HG03045 (cell line): ENCODE results near the gene HYAL1.

Experiments used
- ATAC-seq: cut with Tn5 transposase; IDR thresholded peaks from one replicate; pipeline ENCODE4 v1.9.1; 2021; ENCODE audit warnings: mild to moderate bottlenecking, moderate library complexity; ENCODE audit not compliant: unreplicated experiment

Gene HYAL1

DNA sequence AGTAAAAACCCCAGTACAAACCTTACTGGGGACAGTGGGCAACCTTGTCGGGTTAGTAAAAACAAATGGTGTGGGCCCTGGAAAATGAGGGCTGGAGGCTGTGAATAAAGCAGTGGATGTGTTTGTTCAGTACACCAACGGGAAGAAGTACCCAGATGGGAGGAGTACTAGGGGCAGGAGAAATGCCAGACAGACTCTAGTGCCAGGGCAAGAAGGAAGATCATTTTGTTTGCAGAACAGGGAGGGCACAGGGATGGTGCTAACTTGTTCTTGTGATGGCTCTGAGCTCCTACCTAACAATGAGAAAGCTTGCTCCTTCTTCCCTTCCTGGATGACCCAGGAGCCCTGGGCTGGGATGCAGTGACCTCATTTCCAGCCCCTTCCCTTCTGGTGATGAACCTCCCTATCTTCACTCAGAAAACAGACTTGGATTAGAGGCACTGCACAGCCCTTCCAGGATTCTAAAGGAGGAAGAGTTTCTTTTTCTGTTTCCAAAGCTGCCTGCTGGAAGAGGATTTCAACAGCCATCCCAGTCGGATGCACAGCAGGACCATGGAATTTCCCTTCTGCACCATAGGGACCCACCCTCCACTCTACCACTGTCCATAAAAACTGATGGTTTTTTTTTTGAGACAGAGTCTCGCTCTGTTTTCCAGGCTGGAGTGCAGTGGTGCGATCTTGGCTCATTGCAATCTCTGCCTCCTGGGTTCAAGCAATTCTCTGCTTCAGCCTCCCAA is 31.1 kb upstream of the HYAL1 start:
- ATAC-seq = no peak

DNA sequence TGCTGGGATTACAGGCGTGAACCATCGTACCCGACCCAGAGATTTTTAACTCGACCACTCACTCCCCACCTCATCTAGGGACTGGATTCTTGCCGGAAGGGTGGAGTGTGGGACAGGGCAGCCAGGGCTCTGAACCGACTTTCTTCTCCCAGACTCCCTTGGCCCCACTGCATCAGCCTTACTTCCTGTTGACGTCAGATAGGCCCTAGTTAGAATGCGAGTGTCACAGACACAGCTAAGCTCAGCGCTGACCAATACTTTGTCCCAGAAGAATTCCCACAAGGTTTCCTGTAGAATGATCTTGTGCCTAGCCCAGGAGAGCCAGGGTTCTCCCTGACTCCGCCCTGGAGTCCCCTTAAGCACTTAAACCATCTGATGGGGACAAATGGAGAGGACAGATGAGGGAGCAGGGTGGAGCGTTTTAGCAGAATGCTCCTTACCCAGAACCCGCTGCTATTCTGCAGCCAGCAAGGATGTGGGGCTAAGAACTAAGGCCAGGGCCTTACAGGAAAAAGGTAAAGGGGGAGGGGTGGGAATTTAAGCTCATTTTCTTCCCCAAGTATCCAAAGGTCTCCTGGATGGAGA is 30.5 kb upstream of the HYAL1 start:
- ATAC-seq = no peak

GRCh38 chr3:50331364-50331907 is 28.1 kb upstream of the HYAL1 start:
- ATAC-seq = no peak

DNA sequence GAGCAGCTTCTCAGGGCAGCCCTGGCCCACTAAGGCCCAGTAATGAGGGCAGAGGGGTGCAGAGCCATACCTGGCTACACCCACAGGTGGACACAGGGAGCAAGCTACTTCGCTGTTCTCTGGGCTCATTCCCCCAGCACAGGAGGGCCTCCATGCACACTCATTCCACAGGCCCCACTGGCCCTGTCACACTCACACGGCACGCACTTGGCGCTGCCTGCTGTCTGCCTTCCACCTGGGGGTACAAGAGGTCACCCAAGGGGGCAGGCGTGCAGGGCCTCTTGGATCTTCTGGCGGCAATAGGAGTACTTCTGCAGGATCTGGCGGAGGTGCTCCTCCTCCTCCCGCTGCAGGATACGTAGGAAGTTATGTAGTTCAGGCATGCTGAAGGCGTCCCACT is 27.0 kb upstream of the HYAL1 start:
- ATAC-seq = no peak

DNA sequence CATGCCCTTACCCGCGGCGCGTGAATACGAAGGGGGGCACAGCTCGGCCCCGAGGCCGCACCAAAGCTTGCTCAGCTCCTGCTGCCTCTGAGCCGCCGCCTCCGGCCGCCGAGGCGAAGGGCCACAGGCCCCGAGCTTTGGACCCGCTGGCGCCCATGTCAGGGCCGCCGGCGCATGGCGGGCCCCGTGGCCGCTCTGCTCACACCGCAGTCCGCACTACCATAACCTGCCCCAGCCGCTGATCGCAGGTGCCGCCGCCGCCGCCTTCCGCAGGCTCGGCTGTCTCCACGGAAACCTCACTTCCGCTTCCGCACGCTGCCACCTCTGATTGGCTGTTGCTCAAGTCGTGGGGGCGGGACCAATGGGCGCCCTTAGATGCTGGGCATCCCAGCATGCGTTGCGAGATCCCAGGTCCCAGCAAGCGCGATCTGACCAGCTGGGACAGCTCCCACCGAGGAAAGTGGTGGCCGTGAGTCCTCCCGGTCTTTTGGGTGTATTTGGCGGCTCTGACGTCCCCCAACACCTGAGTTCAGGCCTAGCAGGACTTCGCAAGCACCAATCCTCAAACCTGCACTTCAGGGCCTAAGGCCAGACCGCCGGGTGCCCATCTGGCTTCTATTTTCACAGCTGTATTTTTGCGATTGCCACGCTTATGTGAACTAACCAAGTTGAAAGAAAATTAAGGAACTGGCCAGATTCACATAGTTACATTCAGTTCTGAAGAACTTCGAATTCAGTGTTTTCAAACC is 24.7 kb upstream of the HYAL1 start, which contains the start of gene TUSC2:
TUSC2 (minus strand) TSS at position 281 of the 749 bp plus-strand sequence; CDS start at position 157, 124 bp downstream.
- peak; percentile 86 for ATAC-seq

GRCh38 chr3:50327129-50327528 is 23.8 kb upstream of the HYAL1 start:
- no peak for ATAC-seq

DNA sequence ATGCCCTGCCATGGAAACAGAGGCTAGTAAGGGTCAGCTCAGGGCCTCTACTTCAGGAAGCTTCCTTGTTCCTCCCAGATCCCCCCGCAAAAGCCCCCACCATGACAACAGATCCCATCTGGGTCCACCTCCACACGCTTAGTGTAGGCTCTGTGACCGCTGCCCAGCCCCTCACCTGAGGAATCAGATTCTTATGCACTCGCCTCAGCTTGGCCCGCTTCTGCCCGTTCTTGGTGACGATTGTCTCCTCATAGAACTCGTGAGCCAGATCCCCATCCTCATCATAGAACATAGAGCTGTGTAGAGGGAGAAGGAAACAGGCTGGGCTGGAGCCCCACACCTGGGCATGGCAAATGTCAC is 22.8 kb upstream of the HYAL1 start:
- no peak for ATAC-seq

GRCh38 chr3:50325497-50326181 is 22.3 kb upstream of the HYAL1 start:
- no peak for ATAC-seq

DNA sequence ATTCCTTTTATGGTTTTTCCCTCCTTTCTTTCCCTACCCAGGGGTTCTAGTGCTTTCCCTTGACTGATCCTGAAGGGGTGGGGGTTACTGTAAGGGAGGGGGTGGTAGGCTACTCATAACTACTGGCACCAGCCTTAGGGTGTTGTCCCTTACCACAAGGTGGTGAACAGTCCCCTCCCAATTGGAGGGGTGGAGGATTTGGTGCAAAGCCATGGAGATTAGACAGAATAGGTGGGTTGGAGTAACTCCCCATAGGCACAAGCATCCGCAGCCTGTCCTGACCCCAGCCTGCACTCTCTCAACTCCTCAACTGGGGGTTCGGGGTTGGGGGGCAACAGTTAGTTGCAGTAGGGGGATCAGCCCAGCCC is 21.7 kb upstream of the HYAL1 start:
- no peak for ATAC-seq

DNA sequence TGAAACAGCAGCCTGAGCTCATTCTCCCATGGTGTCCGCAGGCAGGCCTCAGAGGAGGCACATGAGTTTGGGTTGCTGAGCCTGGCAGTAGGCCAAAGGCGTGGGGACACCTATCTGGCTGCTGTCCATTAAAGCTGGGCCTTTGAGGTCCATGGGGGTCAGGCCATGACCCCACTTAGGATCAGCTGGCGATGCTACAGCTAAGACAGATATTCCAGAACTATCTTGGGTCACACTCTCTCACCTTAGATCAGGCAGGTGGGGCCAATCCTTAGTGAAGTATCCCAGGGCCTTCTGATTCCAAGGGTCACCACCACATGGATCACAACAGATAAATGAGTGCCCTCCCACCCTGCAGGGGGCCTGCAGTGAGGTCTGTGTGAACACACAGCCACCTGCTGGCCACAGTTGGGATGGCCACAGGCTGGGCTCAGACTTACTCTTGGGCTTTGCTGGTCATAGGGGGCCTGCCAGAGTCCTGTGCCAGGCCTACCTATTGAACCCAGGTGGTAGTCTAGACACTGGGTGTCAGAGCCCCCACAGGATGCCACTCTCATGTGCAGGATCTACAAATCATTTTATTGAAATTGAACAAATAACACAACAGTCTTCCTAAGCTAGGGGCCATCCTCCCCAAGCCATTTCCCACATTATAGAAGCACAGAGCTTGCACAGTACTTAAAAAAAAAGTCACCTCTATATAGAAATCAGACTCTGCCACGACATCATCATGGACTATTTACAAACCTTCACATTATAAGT is 21.2 kb upstream of the HYAL1 start:
- ATAC-seq = no peak

GRCh38 chr3:50323614-50324199 is 20.3 kb upstream of the HYAL1 start:
- ATAC-seq = no peak

DNA sequence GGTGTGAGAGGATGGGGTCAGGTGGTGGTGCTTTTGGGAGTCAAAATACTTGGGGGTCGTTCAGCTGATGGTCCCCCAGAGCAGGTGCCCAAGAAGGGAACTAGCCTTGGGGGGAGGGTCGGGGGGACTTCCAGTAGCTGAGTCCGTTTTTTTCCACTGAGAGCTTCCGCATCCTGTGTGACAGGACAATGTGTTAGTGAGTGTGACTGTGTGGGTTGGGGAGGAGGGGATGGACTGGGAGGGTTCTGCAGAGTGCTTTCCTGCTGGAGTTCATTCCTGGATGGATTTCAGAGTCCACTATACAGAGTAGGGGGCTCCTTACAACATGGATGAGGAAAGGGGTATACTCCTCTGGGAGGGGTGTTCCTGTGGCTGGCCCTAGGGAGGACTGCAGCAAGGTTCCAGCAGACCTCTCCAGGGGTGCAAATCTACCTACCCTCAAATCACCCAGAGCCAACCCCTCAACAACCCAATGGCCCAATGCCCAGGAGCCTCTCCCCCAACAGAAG is 19.8 kb upstream of the HYAL1 start:
- ATAC-seq = no peak

GRCh38 chr3:50322386-50323091 is 19.2 kb upstream of the HYAL1 start, which contains the start of gene HYAL2:
TSS of gene HYAL2 (minus strand) at chr3:50322745. CDS start at chr3:50320489, 2,256 bp downstream.
- no peak for ATAC-seq

DNA sequence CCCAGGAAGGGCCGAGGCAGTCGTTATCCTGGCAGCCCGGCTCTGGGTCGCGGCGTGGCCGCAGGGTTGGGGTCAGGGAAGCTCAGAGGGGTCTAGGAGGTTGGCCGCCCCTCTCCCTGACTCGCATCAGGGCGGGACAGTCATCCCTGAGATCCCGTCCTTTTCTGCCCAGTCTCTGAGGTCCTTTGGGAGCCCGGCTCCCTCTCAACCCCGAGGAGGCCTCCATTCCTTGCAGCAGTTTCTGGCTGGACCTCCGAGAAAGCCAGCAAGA is 18.7 kb upstream of the HYAL1 start:
- ATAC-seq = no peak

DNA sequence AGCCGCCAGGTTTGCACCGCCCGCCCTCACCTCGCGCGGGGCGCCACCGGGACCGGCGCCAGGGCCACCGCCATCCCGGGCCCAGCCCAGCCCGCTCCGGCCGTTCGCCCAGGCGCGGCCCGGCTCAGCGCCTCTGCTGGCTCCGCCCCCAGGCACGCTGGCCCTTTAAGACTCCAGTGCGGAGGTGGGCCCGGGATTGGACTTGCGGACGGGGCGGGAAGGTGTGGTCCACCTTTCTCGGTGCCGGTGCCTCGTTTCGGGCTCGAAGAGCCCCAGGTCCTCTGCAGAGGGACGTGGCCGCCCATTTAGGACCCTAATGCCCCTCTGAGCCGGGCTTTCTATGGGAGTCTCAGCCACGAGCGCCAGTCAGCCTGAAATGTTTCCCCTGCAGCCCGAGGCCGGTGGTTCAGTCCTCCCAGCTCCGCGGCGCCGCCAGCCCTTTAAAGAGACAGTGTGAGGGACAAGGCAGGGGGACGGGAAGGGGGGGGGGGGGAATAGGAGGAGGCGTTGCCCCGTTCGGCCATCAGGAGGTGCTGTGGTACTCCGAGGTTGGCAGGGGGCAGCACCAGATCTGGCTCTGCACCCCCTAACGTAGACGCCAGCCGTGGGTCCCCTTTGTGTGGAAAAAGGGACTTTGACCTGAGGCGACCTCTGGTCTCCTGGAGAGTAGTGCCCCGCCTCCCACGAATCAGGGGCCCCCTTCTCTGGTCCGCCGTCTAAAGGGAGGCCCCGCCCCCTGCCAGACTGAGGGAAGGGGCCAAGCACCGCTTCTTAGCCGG is 18.2 kb upstream of the HYAL1 start:
- peak; percentile 75 for ATAC-seq

DNA sequence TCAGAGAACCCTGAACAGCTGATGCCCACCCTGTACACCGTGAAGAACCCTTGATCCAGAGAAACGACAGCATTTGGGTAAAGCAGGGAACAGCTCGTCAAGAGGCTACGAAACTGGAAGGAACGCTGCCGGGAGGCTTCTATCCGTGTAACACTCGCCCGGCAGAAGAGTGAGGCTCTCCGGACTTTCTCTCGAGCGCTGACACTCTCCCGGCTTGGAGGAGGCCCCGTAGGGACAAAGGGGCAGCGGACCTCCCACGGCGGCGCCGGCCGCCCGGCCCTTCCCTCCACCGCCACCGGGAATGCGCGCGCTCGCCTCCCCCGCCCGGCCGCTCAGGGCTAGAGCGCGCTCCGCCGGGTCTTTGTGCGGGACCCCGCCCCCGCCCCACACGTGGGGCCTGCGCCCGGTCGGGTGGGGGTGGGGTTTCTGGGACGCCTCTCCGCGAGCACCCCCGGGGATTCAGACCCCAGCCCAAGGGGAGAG is 17.5 kb upstream of the HYAL1 start:
- peak; percentile 50 for ATAC-seq

- ATAC-seq = no peak
Observed at GRCh38 chr3:50319894-50320625, 16.7 kb upstream of the HYAL1 start.
